ENCODE data around the gene KNTC1.
"Not testable (repeated sequence)": the region's sequence is repeated elsewhere in the genome, so short reads cannot be mapped to it uniquely, and the experiment has no call there.

The KNTC1 gene

GRCh38 chr12:122566816-122567215 lies 39.8 kb downstream of the KNTC1 start:
- DNase-seq (ENCODE audit: low read depth): not testable (repeated sequence)

- DNase-seq (ENCODE audit: low read depth): no peak
Observed at GRCh38 chr12:122569288-122569687, 42.2 kb downstream of the KNTC1 start.

- DNase-seq (ENCODE audit: low read depth): not testable (repeated sequence)
Observed at GRCh38 chr12:122570006-122570405, 43.0 kb downstream of the KNTC1 start.

- no peak for DNase-seq (ENCODE audit: low read depth)
Observed at GRCh38 chr12:122571821-122572220, 44.8 kb downstream of the KNTC1 start.

- not testable (repeated sequence) for DNase-seq (ENCODE audit: low read depth)
Observed at GRCh38 chr12:122583294-122583693, 56.2 kb downstream of the KNTC1 start.

- no peak for DNase-seq (ENCODE audit: low read depth)
Observed at GRCh38 chr12:122584177-122584863, 57.3 kb downstream of the KNTC1 start.

GRCh38 chr12:122590990-122591389 lies 63.9 kb downstream of the KNTC1 start:
- no peak for DNase-seq (ENCODE audit: low read depth)

- DNase-seq (ENCODE audit: low read depth): not testable (repeated sequence)
Observed at GRCh38 chr12:122591966-122592365, 64.9 kb downstream of the KNTC1 start.

- DNase-seq (ENCODE audit: low read depth): not testable (repeated sequence)
Observed at GRCh38 chr12:122592543-122592942, 65.5 kb downstream of the KNTC1 start.

- no peak for DNase-seq (ENCODE audit: low read depth)
Observed at GRCh38 chr12:122593910-122594309, 66.9 kb downstream of the KNTC1 start.

- no peak for DNase-seq (ENCODE audit: low read depth)
Observed at GRCh38 chr12:122596838-122597237, 69.8 kb downstream of the KNTC1 start.

- no peak for DNase-seq (ENCODE audit: low read depth)
Observed at GRCh38 chr12:122602456-122602855, 75.4 kb downstream of the KNTC1 start.

GRCh38 chr12:122604993-122605392 lies 77.9 kb downstream of the KNTC1 start:
- no peak for DNase-seq (ENCODE audit: low read depth)

GRCh38 chr12:122609732-122610131 lies 82.7 kb downstream of the KNTC1 start:
- no peak for DNase-seq (ENCODE audit: low read depth)

- no peak for DNase-seq (ENCODE audit: low read depth)
Observed at GRCh38 chr12:122610207-122610606, 83.2 kb downstream of the KNTC1 start.

- no peak for DNase-seq (ENCODE audit: low read depth)
Observed at GRCh38 chr12:122610911-122611310, 83.9 kb downstream of the KNTC1 start.

- no peak for DNase-seq (ENCODE audit: low read depth)
Observed at GRCh38 chr12:122614839-122615238, 87.8 kb downstream of the KNTC1 start.

GRCh38 chr12:122615780-122616179 lies 88.7 kb downstream of the KNTC1 start:
- DNase-seq (ENCODE audit: low read depth): no peak

- DNase-seq (ENCODE audit: low read depth): no peak
Observed at GRCh38 chr12:122635471-122635870, 108.4 kb downstream of the KNTC1 start.

GRCh38 chr12:122643207-122643805 lies 116.3 kb downstream of the KNTC1 start:
- DNase-seq (ENCODE audit: low read depth): no peak

GRCh38 chr12:122646517-122647217 lies 119.6 kb downstream of the KNTC1 start:
- peak; percentile 57 for DNase-seq (ENCODE audit: low read depth)

- DNase-seq (ENCODE audit: low read depth): no peak
Observed at GRCh38 chr12:122651520-122652224, 124.6 kb downstream of the KNTC1 start.

GRCh38 chr12:122653291-122653690 lies 126.2 kb downstream of the KNTC1 start:
- not testable (repeated sequence) for DNase-seq (ENCODE audit: low read depth)

Data from HS-27A (cell line).